Smooth muscle cell (in vitro differentiated cells): ENCODE results near the gene CCNF. TPM values are rescaled to one million over a fixed set of nuclear protein-coding genes. Genes with fewer than 3 reads are reported as not detected.

Source experiments
- DNase-seq: peaks from one replicate; lab custom pipeline; 2025; ENCODE audit not compliant: unreplicated experiment; lab: John Stamatoyannopoulos, UW
- H2AFZ ChIP-seq: fragments of 200-600 bp; sonication (generic); 2 replicates; pipeline ENCODE4 v1.6.0; 2016; ENCODE audit warnings: antibody characterized with exemption, low read depth, mild to moderate bottlenecking
- H3F3A ChIP-seq: fragments of 200-600 bp; sonication (generic); 2 replicates; pipeline ENCODE4 v1.6.0; 2017; ENCODE audit warnings: antibody characterized with exemption, low read depth
- H3K27ac ChIP-seq: fragments of 200-600 bp; sonication (generic); 2 replicates; pipeline ENCODE4 v1.5.1; 2016; ENCODE audit warnings: low read depth, mild to moderate bottlenecking
- H3K27me3 ChIP-seq: fragments of 200-600 bp; sonication (generic); 2 replicates; pipeline ENCODE4 v1.6.1; 2016; ENCODE audit warnings: low read depth, mild to moderate bottlenecking
- H3K36me3 ChIP-seq: fragments of 200-600 bp; sonication (generic); 2 replicates; pipeline ENCODE4 v1.5.1; 2016; ENCODE audit warnings: low read depth
- H3K4me1 ChIP-seq: fragments of 200-600 bp; sonication (generic); 2 replicates; pipeline ENCODE4 v1.5.1; 2016; ENCODE audit warnings: low read depth
- H3K4me2 ChIP-seq: fragments of 200-600 bp; sonication (generic); 2 replicates; pipeline ENCODE4 v1.6.0; 2016; ENCODE audit warnings: mild to moderate bottlenecking
- H3K4me3 ChIP-seq: fragments of 200-600 bp; sonication (generic); 2 replicates; pipeline ENCODE4 v1.5.1; 2016; ENCODE audit warnings: mild to moderate bottlenecking
- H3K79me2 ChIP-seq: fragments of 200-600 bp; sonication (generic); 2 replicates; pipeline ENCODE4 v1.6.0; 2016; ENCODE audit warnings: low read depth, mild to moderate bottlenecking
- H3K9ac ChIP-seq: fragments of 200-600 bp; sonication (generic); 2 replicates; pipeline ENCODE4 v1.6.0; 2016; ENCODE audit warnings: low read depth
- H3K9me3 ChIP-seq: fragments of 200-600 bp; sonication (generic); replicated peaks from 2 replicates; pipeline ENCODE4 v1.5.1; 2016; ENCODE audit warnings: low read depth
- H4K20me1 ChIP-seq: fragments of 200-600 bp; sonication (generic); 2 replicates; pipeline ENCODE4 v1.6.0; 2016; ENCODE audit warnings: low read depth
- WGBS: methylation state at CpG from one replicate; pipeline ENCODE4 v1.1.7; 2016; ENCODE audit warnings: low lambda C conversion rate; 5-methylcytosine and 5-hydroxymethylcytosine counted together
- polyA plus RNA-seq: library from polyadenylated mRNA; unstranded; fragments of >200 nt; fragmentation: Nextera tagmentation; extraction: Ambion mirVana; gene quantifications from 2 replicates; pipeline ENCODE4 v1.2.1, GENCODE V29; 2016
- total RNA-seq: library from RNA; depleted of rRNA; stranded (reverse); fragments of >200 nt; gene quantifications from 2 replicates; pipeline ENCODE4 v1.2.3, GENCODE V29; 2014
- TF ChIP-seq, protein P1 (sequence below): fragments of 200-600 bp; sonication (generic); IDR thresholded peaks from 2 replicates; pipeline ENCODE4 v1.5.1; 2017; ENCODE audit warnings: borderline replicate concordance, mild to moderate bottlenecking, antibody characterized with exemption; ENCODE audit not compliant: insufficient read depth, poor library complexity, severe bottlenecking

Gene CCNF
- total and polyA plus RNA-seq, 2 experiments from 2014 or later, result 3.6 to 12.8 TPM

DNA sequence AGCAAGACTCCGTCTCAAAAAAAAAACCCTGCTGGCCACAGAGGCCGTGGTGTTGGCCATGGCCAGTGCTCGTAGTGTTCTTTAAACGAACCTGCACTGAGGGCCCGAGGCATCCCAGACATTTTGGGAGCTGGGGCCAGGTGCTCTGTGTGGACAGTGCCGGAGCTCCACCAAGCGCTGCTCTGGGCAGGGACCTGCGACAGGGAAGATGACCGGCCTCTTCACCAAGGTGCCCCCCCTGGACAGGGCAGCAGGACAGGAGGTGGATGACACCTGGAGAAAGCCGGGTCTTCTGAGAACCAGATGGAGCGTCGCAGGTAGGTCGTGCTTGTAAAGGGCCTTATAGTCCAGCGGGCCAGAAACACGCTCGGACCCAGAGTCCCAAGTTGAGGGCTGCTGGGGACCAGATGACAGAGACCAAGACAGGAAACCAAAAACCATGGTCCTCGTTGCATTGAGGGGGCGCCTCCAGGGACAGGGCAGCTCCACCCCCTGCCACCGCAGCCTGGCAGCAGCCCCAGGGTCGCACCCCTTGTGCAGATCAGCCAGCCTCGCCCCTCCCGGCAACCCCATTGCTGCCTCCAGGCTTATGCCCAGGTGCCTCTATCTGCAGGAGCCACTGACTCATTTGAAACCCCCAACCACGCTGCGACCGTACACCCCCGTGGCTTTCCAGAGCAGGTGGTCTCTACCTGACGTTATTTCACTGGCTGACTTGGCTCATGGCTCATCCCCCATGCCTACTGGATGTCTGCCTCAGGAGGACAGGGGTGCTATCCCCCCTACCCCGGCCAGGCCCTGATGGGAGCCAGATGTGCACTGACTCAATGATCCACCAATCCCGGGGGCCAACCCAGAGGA lies 37.6 kb downstream of the CCNF start:
- Histone ChIP-seq H2AFZ (no peak overlapping the region), H3K36me3 (no peaks in the 10 kb centered on the region), H3K9me3 (no peaks in the 10 kb centered on the region), H3F3A (peaks cover 8% of the 10 kb centered on the region), H3K4me3 (peak overlapping the region; percentile 67), H4K20me1 (no peaks in the 10 kb centered on the region), H3K27me3 (no peaks in the 10 kb centered on the region), H3K4me1 (peaks cover 28% of the 10 kb centered on the region), H3K79me2 (no peaks in the 10 kb centered on the region), H3K4me2 (peak overlapping the region; percentile 98), H3K27ac (no peak overlapping the region), H3K9ac (no peak overlapping the region)
- WGBS, result 89% methylated on average over 29 of the region's 29 CpGs
- TF ChIP-seq, protein P1, sequence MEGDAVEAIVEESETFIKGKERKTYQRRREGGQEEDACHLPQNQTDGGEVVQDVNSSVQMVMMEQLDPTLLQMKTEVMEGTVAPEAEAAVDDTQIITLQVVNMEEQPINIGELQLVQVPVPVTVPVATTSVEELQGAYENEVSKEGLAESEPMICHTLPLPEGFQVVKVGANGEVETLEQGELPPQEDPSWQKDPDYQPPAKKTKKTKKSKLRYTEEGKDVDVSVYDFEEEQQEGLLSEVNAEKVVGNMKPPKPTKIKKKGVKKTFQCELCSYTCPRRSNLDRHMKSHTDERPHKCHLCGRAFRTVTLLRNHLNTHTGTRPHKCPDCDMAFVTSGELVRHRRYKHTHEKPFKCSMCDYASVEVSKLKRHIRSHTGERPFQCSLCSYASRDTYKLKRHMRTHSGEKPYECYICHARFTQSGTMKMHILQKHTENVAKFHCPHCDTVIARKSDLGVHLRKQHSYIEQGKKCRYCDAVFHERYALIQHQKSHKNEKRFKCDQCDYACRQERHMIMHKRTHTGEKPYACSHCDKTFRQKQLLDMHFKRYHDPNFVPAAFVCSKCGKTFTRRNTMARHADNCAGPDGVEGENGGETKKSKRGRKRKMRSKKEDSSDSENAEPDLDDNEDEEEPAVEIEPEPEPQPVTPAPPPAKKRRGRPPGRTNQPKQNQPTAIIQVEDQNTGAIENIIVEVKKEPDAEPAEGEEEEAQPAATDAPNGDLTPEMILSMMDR, result no peak
- DNase-seq, result no peak

DNA sequence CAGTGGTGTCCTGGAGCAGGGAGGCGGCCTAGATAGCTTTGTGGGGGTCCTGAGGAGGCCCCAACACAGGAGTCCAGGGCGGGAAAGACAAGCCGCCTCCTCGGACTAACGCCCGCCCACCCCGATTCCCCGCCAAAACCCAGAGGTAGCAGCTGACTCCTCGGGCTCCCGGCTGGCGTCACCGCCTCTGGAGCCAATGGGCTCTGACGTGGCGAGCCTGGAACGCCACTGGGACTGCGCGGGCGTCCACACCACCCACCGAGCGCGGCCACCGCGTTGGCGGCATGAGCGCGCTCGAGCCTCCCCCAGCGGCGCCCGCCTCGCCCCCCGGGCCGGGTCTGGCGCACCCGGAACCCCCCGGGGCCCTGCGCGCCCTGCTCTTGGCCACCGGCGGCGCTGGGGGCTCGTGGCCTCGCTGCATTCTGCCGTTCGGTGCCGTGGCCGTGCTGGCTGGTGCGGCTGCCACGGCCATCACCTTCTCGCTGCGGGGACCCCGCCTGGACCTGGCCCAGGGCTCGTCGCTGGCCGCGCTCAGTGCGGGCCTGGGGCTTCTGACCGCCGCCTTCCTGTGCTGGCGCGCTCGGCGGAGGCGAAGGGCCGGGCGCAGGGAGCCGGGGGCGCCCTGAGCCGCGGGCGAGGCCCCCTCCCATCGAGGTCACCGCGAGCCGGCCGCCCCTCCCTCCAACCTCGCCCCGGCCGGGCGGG lies 38.4 kb downstream of the CCNF start:
- no peaks in the 10 kb centered on the region for H3K79me2 ChIP-seq
- H3K4me1 ChIP-seq, result peaks cover 28% of the 10 kb centered on the region
- H3K27me3 ChIP-seq, result no peaks in the 10 kb centered on the region
- peak; percentile 43 for DNase-seq
- peak overlapping the region; percentile 75 for H2AFZ ChIP-seq
- H3K4me2 ChIP-seq, result peak overlapping the region; percentile 98
- H3K9me3 ChIP-seq, result no peaks in the 10 kb centered on the region
- no peaks in the 10 kb centered on the region for H4K20me1 ChIP-seq
- 2% methylated on average over 68 of the region's 80 CpGs for WGBS
- TF ChIP-seq, protein P1, result no peak
- peaks cover 8% of the 10 kb centered on the region for H3F3A ChIP-seq
- no peak overlapping the region for H3K27ac ChIP-seq
- H3K4me3 ChIP-seq, result peak overlapping the region; percentile 67
- peak overlapping the region; percentile 62 for H3K9ac ChIP-seq
- H3K36me3 ChIP-seq, result no peaks in the 10 kb centered on the region

DNA sequence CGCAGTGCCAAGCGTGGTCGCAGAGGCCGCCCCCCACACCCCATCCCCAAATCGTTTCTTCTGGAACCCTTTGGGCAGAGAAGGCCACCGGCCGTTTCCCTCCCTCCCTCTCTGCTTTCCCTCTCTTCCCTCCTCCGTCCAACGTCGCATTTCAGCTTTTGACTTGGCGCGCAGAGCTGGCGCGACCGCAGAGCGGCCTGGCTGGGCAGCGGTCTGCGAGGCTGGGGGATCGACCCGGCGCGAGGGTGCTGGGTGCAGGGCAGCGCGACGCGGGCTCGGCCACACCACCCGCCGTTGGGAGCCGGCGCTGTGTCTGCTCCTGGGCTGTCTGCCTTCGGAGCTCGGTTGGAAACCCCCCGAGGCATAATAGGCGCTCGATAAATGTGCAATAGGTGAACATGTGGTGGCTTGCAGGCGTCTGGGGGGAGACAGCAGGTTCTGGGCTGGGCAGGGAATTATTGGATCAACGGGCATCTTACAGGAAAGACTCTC lies 39.0 kb downstream of the CCNF start:
- peaks cover 4% of the 10 kb centered on the region for H4K20me1 ChIP-seq
- peak overlapping the region; percentile 98 for H3K4me2 ChIP-seq
- no peaks in the 10 kb centered on the region for H3K9me3 ChIP-seq
- H3K4me1 ChIP-seq, result peaks cover 28% of the 10 kb centered on the region
- DNase-seq, result no peak
- peak overlapping the region; percentile 67 for H3K4me3 ChIP-seq
- H3F3A ChIP-seq, result peaks cover 8% of the 10 kb centered on the region
- peak overlapping the region; percentile 75 for H2AFZ ChIP-seq
- H3K79me2 ChIP-seq, result no peaks in the 10 kb centered on the region
- H3K27ac ChIP-seq, result no peak overlapping the region
- no peaks in the 10 kb centered on the region for H3K36me3 ChIP-seq
- WGBS, result 3% methylated on average over 32 of the region's 38 CpGs
- no peaks in the 10 kb centered on the region for H3K27me3 ChIP-seq
- TF ChIP-seq, protein P1, result no peak
- peak overlapping the region; percentile 62 for H3K9ac ChIP-seq
